ENCODE data around the gene BTN3A1. TPM values are rescaled to one million over a fixed set of nuclear protein-coding genes. Genes with fewer than 3 reads are reported as not detected.

Gene BTN3A1
- total and polyA plus RNA-seq, 2 of the 13 experiments (the other 11 are each of a cell fraction or from before 2014, with no cell fraction given), result 13.3 to 14.0 TPM

DNA sequence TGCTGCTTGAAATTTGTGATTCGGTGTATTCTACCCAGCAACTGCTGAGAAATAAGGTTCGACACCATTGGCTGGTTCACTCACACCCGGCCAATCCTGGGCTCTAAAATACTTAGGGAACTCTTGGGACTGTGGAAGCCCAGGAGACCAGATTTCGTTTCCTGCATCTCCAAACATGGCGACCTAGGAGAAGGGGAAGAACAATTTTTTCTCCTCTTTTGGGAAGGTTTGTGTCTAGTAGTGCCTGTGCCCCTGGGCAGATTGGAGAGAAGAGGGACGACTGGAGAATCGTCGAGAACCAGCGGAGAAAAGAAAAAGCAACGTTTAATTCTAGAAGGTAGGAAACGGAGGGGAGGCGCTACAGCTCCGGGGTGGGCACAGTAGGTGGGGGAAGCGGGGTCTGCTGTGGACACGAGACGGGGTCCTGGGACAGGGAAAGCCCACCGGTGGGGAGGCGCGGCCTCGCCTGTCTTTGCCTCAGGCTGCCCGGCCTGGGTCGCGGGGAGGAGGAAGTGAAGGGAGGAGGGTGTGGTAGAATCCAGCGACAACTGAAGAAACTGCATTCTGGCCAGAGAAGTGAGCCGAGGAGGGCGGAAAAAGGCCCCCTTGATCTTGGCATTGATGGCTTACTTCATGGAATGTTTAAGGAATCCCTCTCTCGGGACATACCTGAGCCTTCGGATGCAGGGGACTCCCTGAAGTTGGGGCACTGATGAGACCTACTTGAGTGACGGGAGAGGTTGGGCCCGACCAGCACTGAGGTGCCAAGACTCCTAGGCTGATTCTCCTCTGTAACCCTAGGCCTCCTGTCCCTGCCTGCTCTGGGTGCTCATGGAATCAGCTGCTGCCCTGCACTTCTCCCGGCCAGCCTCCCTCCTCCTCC is 56.0 kb downstream of the BTN3A1 start, which contains the start of gene BTN2A1:
TSS of gene BTN2A1 (plus strand) at position 150 of the 883 bp plus-strand sequence. CDS start at position 832, 682 bp downstream.
- Histone ChIP-seq H3K4me2 (ENCODE audit: low read depth, low read length) (peak within 1 kb of the TSS; percentile 86), H4K20me1 (ENCODE audit: insufficient read depth, low read length) (no peaks in the 10 kb centered on the region), H3K4me3 (replicated peaks in 1 of 3; ENCODE audit: insufficient read depth in 1 of 3, low read depth in 2 of 3, low read length in 3 of 3) (peak within 1 kb of the TSS; percentile 87 to 93 (median 88)), H2AFZ (ENCODE audit: low read length) (peak within 1 kb of the TSS; percentile 95), H3K36me3 (replicated peaks in 1 of 2; ENCODE audit: control insufficient read depth in 1 of 2, insufficient read depth in 2 of 2, low read length in 2 of 2) (peaks cover 7 to 22% of the 10 kb centered on the region in 2 experiments), H3K9ac (ENCODE audit: insufficient read depth, low read depth, low read length) (peak within 1 kb of the TSS; percentile 89), H3K27me3 (ENCODE audit: control insufficient read depth in 1 of 2, insufficient read depth in 2 of 2, low read length in 2 of 2) (no peaks in the 10 kb centered on the region; a peak in 1 of 5 replicates), H3K4me1 (ENCODE audit: insufficient read depth, low read length) (peaks cover 37% of the 10 kb centered on the region), H3K9me3 (ENCODE audit: low read length) (no peaks in the 10 kb centered on the region), H3K79me2 (ENCODE audit: insufficient read depth, low read length) (peaks cover 20% of the 10 kb centered on the region), H3K27ac (ENCODE audit: extremely low read length, insufficient read depth, low read length) (peak within 1 kb of the TSS; percentile 69)
- BruUV-seq (replicated peaks), result TSS peak; percentile 64
- ChIA-PET POLR2A (interaction anchor here (1.4 to 1.6 kb wide), 2 partner anchors 16 to 57 kb away, joined by 3 to 5 read pairs; no protein-coding TSS in a partner anchor), CTCF (ENCODE audit: low intra/inter-chr PET ratio, low total read pairs) (no interaction called here)
- ATAC-seq, result peak; percentile 100
- in situ Hi-C loops (cut with HindIII; ENCODE audit: extremely low pct_ligation_motif_present, low pct_unique_long_range_greater_than_20kb), result no loop called here
- FAIRE-seq, result peak; percentile 99
- peak; percentile 94 for DNase-seq (ENCODE audit: low spot score)
- intact Hi-C loops (cut with micrococcal nuclease; ENCODE audit: unreplicated experiment), result loop anchor here (1.0 to 5.0 kb wide), 3 partner anchors 17 to 64 kb away; partner anchors contain the start of gene BTN3A1
- WGBS (ENCODE audit: low lambda C conversion rate), result 1% methylated on average over 28 of the region's 31 CpGs
- TF ChIP-seq, protein P1, sequence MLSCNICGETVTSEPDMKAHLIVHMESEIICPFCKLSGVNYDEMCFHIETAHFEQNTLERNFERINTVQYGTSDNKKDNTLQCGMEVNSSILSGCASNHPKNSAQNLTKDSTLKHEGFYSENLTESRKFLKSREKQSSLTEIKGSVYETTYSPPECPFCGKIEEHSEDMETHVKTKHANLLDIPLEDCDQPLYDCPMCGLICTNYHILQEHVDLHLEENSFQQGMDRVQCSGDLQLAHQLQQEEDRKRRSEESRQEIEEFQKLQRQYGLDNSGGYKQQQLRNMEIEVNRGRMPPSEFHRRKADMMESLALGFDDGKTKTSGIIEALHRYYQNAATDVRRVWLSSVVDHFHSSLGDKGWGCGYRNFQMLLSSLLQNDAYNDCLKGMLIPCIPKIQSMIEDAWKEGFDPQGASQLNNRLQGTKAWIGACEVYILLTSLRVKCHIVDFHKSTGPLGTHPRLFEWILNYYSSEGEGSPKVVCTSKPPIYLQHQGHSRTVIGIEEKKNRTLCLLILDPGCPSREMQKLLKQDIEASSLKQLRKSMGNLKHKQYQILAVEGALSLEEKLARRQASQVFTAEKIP (CRISPR knock-in tag; IDR thresholded peaks at IDR 0.05; ENCODE audit: borderline replicate concordance), result no peak
- TF ChIP-seq MZF1 (CRISPR knock-in tag; IDR thresholded peaks at IDR 0.05; ENCODE audit: borderline replicate concordance) (no peak), SRF (IDR thresholded peaks at IDR 0.05; ENCODE audit: low read depth, low read length) (peak; percentile 63; the same call in 1 of the 2 replicates), SOX6 (IDR thresholded peaks at IDR 0.05) (no peak), SOX6 (CRISPR knock-in tag; IDR thresholded peaks at IDR 0.05) (no peak), ZNF605 (CRISPR knock-in tag; IDR thresholded peaks at IDR 0.05) (0 out of 2 replicates have a peak, but pooled peaks have one; percentile 30), PTBP1 (IDR thresholded peaks at IDR 0.05; ENCODE audit: low read depth, low read length, poor library complexity, severe bottlenecking) (no peak), KDM5A (IDR thresholded peaks at IDR 0.05; ENCODE audit: borderline replicate concordance, low read length) (0 out of 2 replicates have a peak, but pooled peaks have one; percentile 37), KLF16 (CRISPR knock-in tag; IDR thresholded peaks at IDR 0.05) (no peak), PHF5A (CRISPR knock-in tag; IDR thresholded peaks at IDR 0.05; ENCODE audit: low read depth, unreplicated experiment) (no peak)
- TF ChIP-seq, protein P2, sequence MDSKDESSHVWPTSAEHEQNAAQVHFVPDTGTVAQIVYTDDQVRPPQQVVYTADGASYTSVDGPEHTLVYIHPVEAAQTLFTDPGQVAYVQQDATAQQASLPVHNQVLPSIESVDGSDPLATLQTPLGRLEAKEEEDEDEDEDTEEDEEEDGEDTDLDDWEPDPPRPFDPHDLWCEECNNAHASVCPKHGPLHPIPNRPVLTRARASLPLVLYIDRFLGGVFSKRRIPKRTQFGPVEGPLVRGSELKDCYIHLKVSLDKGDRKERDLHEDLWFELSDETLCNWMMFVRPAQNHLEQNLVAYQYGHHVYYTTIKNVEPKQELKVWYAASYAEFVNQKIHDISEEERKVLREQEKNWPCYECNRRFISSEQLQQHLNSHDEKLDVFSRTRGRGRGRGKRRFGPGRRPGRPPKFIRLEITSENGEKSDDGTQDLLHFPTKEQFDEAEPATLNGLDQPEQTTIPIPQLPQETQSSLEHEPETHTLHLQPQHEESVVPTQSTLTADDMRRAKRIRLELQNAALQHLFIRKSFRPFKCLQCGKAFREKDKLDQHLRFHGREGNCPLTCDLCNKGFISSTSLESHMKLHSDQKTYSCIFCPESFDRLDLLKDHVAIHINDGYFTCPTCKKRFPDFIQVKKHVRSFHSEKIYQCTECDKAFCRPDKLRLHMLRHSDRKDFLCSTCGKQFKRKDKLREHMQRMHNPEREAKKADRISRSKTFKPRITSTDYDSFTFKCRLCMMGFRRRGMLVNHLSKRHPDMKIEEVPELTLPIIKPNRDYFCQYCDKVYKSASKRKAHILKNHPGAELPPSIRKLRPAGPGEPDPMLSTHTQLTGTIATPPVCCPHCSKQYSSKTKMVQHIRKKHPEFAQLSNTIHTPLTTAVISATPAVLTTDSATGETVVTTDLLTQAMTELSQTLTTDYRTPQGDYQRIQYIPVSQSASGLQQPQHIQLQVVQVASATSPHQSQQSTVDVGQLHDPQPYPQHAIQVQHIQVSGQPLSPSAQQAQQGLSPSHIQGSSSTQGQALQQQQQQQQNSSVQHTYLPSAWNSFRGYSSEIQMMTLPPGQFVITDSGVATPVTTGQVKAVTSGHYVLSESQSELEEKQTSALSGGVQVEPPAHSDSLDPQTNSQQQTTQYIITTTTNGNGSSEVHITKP (CRISPR knock-in tag; IDR thresholded peaks at IDR 0.05; ENCODE audit: low read depth), result no peak
- TF ChIP-seq, protein P3, sequence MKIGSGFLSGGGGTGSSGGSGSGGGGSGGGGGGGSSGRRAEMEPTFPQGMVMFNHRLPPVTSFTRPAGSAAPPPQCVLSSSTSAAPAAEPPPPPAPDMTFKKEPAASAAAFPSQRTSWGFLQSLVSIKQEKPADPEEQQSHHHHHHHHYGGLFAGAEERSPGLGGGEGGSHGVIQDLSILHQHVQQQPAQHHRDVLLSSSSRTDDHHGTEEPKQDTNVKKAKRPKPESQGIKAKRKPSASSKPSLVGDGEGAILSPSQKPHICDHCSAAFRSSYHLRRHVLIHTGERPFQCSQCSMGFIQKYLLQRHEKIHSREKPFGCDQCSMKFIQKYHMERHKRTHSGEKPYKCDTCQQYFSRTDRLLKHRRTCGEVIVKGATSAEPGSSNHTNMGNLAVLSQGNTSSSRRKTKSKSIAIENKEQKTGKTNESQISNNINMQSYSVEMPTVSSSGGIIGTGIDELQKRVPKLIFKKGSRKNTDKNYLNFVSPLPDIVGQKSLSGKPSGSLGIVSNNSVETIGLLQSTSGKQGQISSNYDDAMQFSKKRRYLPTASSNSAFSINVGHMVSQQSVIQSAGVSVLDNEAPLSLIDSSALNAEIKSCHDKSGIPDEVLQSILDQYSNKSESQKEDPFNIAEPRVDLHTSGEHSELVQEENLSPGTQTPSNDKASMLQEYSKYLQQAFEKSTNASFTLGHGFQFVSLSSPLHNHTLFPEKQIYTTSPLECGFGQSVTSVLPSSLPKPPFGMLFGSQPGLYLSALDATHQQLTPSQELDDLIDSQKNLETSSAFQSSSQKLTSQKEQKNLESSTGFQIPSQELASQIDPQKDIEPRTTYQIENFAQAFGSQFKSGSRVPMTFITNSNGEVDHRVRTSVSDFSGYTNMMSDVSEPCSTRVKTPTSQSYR (CRISPR knock-in tag; IDR thresholded peaks at IDR 0.05; ENCODE audit: borderline replicate concordance), result no peak
- TF ChIP-seq, protein P4, sequence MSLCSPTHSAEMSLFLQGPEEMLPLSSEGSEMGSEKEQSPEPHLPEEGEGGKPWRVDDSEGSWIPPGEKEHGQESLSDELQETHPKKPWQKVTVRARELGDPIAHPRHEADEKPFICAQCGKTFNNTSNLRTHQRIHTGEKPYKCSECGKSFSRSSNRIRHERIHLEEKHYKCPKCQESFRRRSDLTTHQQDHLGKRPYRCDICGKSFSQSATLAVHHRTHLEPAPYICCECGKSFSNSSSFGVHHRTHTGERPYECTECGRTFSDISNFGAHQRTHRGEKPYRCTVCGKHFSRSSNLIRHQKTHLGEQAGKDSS (CRISPR knock-in tag; IDR thresholded peaks at IDR 0.05; ENCODE audit: borderline replicate concordance, low read depth), result no peak
